ENCODE results near the gene SPAG17.

SPAG17 gene

DNA sequence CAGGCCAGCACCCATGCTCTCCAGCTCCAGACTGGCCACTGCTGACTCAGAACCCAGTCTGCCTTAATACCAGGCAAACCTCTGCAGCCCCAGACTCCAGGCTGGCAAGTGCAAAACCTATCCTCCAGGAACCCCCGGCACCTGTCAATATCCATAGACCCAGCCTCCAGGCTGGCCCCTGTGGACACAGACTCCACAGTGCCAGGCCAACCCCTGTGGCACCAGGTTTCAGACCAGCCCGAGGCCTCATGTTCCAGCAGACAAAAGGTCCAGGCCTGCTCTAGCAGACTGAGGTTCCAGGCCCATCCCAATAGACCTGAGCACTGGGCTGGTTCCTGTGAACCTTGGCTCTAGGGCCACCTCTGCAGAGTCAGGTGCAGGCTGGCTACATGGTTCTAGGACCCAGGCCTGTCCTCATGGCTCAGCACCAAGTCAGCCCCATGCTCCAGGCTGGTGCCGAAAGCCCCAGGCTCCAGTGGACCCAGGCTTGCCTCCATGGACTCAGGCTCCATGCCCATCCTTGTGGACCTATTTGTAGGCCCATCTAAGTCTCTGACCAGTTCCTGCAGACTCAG is 137.3 kb downstream of the SPAG17 start:
- H3K27me3 Mint-ChIP-seq, result peaks cover 1% of the 10 kb centered on the region
- no peaks in the 10 kb centered on the region for H3K4me1 Mint-ChIP-seq
- no peak overlapping the region for H3K27ac Mint-ChIP-seq
- no peak for DNase-seq (ENCODE audit: low spot score in 2 of 2)
- no peak overlapping the region for H3K4me3 Mint-ChIP-seq
- H3K36me3 Mint-ChIP-seq, result no peaks in the 10 kb centered on the region
- ATAC-seq (ENCODE audit: low read depth), result no peak
- no peaks in the 10 kb centered on the region for H3K9me3 Mint-ChIP-seq

DNA sequence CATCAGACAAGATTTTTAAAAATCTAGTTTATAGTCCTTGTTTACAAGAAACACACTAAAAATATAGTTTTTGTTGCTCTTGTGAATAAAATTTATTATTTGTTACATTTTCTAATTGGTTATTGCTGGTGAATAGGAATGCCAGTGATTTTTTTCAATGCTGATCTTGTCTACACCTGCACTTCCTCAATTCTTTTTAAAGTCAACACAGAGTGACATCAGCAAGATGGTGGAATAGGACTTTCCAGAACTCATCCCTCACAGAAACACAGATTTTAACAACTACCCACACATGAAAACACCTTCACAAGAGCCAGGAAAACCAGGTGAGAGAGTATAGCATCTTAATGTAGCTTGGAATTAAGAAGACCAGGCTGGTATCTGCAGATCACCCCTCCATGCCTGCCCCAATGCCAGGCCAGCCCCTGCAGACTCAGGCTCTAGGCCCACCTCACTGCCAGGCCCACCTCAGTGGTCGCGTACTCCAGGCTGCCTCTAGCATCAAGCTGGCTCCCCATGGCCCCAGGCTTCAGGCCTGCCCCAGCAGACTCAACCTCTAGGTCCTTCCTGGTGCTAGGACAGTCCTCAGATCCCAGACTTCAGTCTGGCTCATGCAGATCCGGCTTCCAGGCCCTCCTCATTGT is 137.9 kb downstream of the SPAG17 start:
- H3K4me1 Mint-ChIP-seq, result no peaks in the 10 kb centered on the region
- ATAC-seq (ENCODE audit: low read depth) (no peak), DNase-seq (ENCODE audit: low spot score in 2 of 2) (no peak)
- H3K9me3 Mint-ChIP-seq, result no peaks in the 10 kb centered on the region
- H3K4me3 Mint-ChIP-seq, result no peak overlapping the region
- no peak overlapping the region for H3K27ac Mint-ChIP-seq
- no peaks in the 10 kb centered on the region for H3K36me3 Mint-ChIP-seq
- H3K27me3 Mint-ChIP-seq, result peaks cover under 1% of the 10 kb centered on the region

DNA sequence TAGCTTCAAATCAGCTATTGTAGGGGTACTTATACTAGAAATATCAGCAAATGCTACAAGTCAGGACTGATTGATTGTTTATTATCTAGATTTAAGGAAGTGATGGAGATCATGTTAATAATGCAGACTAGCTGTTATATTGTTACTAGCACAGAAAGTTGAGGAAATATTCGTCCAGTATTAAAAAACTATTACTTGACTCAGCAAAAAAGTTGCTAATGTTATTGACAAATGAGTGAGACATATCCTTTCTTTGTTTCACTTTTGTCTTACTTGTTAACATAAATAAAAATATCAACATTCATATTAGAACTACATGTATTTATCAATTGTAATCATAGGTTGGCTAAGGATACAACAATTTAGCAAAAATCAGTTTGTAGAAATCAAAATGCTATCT is 141.4 kb downstream of the SPAG17 start:
- H3K9me3 Mint-ChIP-seq, result no peaks in the 10 kb centered on the region
- ATAC-seq (ENCODE audit: low read depth), result no peak
- DNase-seq (ENCODE audit: low spot score in 2 of 2), result no peak
- peaks cover 2% of the 10 kb centered on the region for H3K4me1 Mint-ChIP-seq
- H3K27me3 Mint-ChIP-seq, result peaks cover 1% of the 10 kb centered on the region
- H3K4me3 Mint-ChIP-seq, result no peak overlapping the region
- no peaks in the 10 kb centered on the region for H3K36me3 Mint-ChIP-seq
- no peak overlapping the region for H3K27ac Mint-ChIP-seq

DNA sequence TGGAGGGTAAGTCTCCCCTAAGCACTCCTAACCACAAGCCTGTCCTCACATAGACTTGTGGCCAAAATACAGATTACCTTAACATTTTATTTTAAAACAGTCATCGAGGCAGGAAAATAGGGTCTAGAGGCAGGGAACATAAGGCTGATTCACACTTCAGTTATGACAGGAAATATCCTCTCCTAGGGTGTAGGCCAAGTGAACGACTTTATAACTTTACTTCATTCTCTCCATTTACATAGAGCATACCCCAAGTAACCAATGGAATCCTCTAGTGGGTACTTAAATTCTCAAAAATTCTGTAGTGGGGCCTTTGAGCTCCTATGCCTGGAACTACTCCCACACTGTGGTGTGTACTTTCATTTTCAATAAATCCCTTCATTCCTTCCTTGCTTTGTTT is 142.5 kb downstream of the SPAG17 start:
- no peak for DNase-seq (ENCODE audit: low spot score in 2 of 2)
- Mint-ChIP-seq H3K9me3 (no peaks in the 10 kb centered on the region), H3K36me3 (no peaks in the 10 kb centered on the region)

DNA sequence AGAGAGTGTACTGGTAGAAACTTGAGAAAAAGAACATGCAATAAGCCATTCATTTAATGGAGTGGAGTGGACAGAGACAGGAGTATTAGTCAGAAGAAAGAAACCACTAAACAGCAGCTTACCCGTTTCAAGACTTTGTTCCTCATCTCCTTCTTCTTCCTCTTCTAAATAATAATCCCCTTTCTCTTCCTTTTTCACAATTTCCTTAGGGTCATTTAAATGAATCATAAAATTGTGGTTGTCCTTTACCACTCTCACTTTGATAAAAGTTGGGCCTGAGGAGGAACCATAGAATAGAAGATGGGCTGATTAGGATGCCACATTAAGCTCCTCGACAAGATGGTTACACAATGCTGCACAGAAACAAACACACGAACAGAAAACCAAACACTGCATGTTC is 145.9 kb downstream of the SPAG17 start:
- H3K9me3 Mint-ChIP-seq, result no peaks in the 10 kb centered on the region
- ATAC-seq (ENCODE audit: low read depth), result no peak
- DNase-seq (ENCODE audit: low spot score in 2 of 2), result no peak
- H3K36me3 Mint-ChIP-seq, result no peaks in the 10 kb centered on the region
- H3K27me3 Mint-ChIP-seq, result peaks cover 6% of the 10 kb centered on the region
- no peak overlapping the region for H3K4me3 Mint-ChIP-seq
- no peak overlapping the region for H3K27ac Mint-ChIP-seq
- H3K4me1 Mint-ChIP-seq, result peaks cover 2% of the 10 kb centered on the region

More for the DNA sequence above, 142.5 kb downstream of the SPAG17 start:
- no peak overlapping the region for H3K4me3 Mint-ChIP-seq
- peaks cover 1% of the 10 kb centered on the region for H3K27me3 Mint-ChIP-seq
- no peak for ATAC-seq (ENCODE audit: low read depth)
- H3K4me1 Mint-ChIP-seq, result peaks cover 2% of the 10 kb centered on the region
- no peak overlapping the region for H3K27ac Mint-ChIP-seq

DNA sequence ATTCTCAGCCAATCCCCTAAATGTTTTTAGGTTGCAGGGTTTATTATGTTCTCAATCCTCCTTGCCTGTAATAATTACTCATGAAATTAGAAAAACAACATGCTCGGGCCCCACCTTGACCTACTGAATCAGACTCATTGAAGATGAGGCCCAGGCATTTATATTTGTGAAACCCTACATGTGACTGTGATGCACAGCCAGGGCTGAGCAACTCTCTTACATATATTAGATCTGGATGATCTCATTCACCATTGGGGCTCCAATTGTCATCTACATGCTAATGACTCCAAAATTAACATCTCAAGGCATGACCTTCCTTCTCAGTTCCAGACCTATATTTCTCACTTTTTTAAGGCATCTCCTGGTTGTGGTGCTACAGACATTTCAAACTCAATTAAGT is 152.1 kb downstream of the SPAG17 start:
- Mint-ChIP-seq H3K4me3 (no peak overlapping the region), H3K36me3 (no peaks in the 10 kb centered on the region), H3K27ac (no peak overlapping the region), H3K9me3 (peaks cover 2% of the 10 kb centered on the region), H3K4me1 (no peaks in the 10 kb centered on the region), H3K27me3 (peaks cover 16% of the 10 kb centered on the region)
- ATAC-seq (ENCODE audit: low read depth) (no peak), DNase-seq (ENCODE audit: low spot score in 2 of 2) (no peak)

DNA sequence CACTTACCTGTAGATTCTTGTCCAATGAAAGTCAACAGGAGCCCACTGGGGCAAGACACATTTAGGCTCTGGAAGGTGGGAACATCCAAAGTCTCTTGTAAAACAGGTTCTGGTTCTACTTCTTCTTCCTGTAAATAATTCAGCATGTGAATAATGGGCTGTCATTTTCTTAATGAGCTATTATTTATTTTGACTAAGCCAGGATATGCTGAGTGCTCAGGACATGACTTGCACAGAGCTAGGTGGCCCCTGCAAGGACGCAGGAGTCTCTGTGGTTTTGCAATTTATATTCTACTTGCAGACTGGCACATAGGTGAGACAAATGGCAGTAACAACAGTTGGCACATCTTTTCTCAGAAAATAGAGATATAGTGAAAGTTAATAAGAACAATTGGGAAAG is 156.8 kb downstream of the SPAG17 start:
- no peaks in the 10 kb centered on the region for H3K4me1 Mint-ChIP-seq
- H3K27me3 Mint-ChIP-seq, result peaks cover 9% of the 10 kb centered on the region
- ATAC-seq (ENCODE audit: low read depth) (no peak), DNase-seq (ENCODE audit: low spot score in 2 of 2) (no peak)
- peaks cover 2% of the 10 kb centered on the region for H3K9me3 Mint-ChIP-seq
- no peak overlapping the region for H3K27ac Mint-ChIP-seq
- no peaks in the 10 kb centered on the region for H3K36me3 Mint-ChIP-seq
- H3K4me3 Mint-ChIP-seq, result no peak overlapping the region

DNA sequence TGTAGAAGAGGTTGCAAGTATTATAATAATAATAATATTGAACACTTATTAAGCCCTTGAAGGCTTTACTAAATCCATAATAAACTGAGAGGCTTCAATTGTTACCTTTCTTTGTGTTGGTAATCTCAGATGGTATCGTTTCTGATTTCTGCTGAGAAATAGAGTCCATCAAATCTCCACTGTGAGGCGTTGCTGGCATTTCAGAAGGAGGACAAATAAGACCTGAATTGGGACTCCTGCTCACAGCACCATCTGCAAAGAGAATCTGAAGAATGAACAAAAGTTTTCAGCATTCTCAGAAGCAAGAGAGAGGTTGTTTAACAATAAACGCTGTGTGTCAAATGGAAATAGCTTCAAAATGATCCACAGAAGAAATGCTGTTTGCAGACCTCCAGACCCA is 161.8 kb downstream of the SPAG17 start:
- Mint-ChIP-seq H3K27me3 (peaks cover 4% of the 10 kb centered on the region), H3K4me3 (no peak overlapping the region), H3K4me1 (no peaks in the 10 kb centered on the region), H3K27ac (no peak overlapping the region), H3K9me3 (no peaks in the 10 kb centered on the region), H3K36me3 (no peaks in the 10 kb centered on the region)
- no peak for DNase-seq (ENCODE audit: low spot score in 2 of 2)
- ATAC-seq (ENCODE audit: low read depth), result no peak

DNA sequence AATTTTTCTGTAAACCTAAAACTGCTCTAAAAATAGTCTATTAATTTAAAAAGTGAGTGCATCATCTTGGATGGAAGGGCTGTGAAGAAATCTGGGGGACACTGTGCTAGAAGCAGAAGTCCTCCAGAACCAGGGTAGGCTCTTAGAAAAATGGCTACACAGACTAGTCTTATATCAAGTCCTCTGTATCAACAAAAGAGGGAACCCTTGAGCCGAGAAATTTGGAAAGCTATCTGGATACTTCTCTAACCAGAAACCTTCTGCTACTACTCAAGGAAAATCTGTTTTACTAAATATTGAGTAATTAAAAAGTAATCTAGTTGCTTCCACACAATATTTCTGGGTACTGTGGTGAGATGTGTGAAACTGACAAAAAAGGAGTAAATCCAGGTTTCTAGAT is 163.4 kb downstream of the SPAG17 start:
- Mint-ChIP-seq H3K4me1 (no peaks in the 10 kb centered on the region), H3K4me3 (no peak overlapping the region), H3K36me3 (no peaks in the 10 kb centered on the region), H3K27ac (no peak overlapping the region), H3K9me3 (no peaks in the 10 kb centered on the region), H3K27me3 (peaks cover 4% of the 10 kb centered on the region)
- no peak for ATAC-seq (ENCODE audit: low read depth)
- DNase-seq (ENCODE audit: low spot score in 2 of 2), result no peak

DNA sequence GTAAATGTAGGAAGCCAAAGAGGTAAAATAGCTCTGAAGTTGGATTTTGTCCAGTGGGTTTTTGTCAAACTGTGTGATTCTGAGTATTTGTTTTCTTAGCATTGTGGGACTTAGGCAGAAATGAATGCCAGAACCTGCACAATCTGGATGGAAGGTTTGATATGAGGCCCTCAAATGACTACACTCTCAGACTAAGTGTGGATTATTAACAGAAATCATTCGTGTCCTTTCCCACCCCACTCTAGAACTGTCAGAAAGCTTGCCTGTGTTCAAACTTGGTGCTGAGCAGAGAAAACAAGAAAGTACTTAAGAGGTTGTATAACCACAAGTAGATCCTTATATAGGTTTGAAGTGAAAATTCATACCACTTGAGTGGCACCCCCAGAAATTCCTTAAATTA is 167.0 kb downstream of the SPAG17 start:
- Mint-ChIP-seq H3K9me3 (no peaks in the 10 kb centered on the region), H3K4me1 (no peaks in the 10 kb centered on the region), H3K4me3 (no peak overlapping the region), H3K36me3 (no peaks in the 10 kb centered on the region), H3K27ac (no peak overlapping the region), H3K27me3 (peaks cover 6% of the 10 kb centered on the region)
- ATAC-seq (ENCODE audit: low read depth) (no peak), DNase-seq (ENCODE audit: low spot score in 2 of 2) (no peak)

DNA sequence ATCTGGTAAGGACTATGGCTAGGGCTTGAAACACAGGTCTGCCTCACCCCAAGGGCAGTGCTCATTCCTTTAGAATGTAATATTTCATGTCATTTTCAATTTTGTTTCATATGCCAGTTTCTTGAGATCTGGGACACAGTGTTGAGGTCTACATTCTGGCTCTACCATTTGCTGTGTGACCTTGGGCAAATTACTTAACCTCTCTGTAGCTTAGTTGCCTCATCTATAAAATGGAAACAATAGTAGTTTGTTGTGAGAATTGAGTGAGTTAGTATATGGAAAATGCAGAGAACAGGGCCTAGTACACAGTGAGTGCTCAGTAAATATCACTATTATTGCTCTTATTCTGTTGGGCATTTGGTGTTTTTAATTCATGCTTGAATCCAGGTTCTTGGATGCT is 171.1 kb downstream of the SPAG17 start:
- Mint-ChIP-seq H3K27ac (no peak overlapping the region), H3K9me3 (no peaks in the 10 kb centered on the region), H3K4me1 (no peaks in the 10 kb centered on the region), H3K27me3 (peaks cover 10% of the 10 kb centered on the region), H3K36me3 (no peaks in the 10 kb centered on the region), H3K4me3 (no peak overlapping the region)
- ATAC-seq (ENCODE audit: low read depth) (no peak), DNase-seq (ENCODE audit: low spot score in 2 of 2) (no peak)

DNA sequence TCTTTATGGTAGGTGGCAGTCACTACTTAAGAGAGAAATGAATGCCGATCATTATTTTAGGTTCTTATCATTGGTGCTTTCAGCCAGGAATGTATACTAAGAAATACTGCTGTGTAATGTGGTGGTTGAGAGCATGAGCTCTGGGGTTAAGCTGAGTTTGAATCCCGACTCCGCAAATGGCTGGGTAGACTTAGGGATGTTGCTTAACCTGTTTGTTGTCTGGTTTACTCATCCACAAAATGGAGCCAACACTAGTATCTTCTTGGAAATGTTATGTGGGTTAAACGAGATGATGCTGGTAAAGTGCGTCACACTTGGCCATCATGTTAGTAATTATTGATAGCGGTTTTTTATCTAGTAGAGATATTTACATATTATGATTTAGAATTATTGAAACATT is 171.7 kb downstream of the SPAG17 start:
- Mint-ChIP-seq H3K4me3 (no peak overlapping the region), H3K36me3 (no peaks in the 10 kb centered on the region), H3K4me1 (no peaks in the 10 kb centered on the region), H3K9me3 (no peaks in the 10 kb centered on the region), H3K27ac (no peak overlapping the region), H3K27me3 (peaks cover 10% of the 10 kb centered on the region)
- DNase-seq (ENCODE audit: low spot score in 2 of 2) (no peak), ATAC-seq (ENCODE audit: low read depth) (no peak)

DNA sequence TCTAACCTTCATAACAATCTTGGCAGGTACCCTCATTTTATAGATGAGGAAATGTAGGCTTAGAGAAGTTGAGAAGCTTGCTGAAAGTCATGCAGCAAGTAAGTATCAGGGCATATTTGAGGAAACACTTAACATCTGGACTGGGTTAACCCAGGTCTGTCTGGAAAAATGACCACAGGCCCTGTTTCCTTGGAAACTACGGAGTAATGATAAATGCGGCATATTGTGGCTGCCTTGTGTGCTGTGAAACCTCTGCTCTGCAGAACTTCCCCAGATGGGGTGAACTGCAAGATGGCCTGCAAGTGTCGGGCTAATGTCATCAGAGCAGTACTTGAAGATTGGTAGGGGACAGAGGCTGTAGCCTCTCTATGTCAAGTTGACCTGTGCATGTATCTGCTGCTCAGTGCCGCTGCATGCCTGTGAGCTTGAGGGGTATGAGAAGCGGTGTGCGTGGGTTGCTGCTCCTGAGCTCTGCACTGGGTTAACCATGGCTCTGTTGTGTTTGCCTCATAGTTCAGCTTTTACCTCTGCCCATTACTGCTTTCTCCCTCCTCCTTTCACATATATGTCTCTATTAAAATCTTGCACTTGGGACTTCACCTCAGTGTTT is 172.4 kb downstream of the SPAG17 start:
- no peak overlapping the region for H3K4me3 Mint-ChIP-seq
- no peak for ATAC-seq (ENCODE audit: low read depth)

DNA sequence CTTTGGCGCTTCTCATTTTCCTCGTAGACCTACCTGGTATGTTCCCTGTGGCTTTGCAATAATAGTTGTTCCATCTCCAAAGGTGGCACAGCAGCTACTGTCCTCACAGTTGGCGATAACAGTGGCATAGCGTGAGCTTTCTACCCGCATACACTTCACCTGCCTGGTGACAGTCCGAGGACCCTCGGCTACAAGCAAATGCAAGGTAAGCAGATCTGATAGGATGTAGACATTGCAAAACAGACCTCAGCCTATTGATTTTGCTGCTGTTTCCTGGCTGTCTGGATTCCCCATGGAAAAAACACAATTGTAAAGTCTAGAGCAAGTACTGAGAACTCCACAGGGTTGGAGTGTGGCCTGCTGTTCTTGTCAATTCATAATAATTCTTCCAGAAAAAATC is 177.0 kb downstream of the SPAG17 start:
- DNase-seq (ENCODE audit: low spot score in 2 of 2) (no peak), ATAC-seq (ENCODE audit: low read depth) (no peak)
- H3K9me3 Mint-ChIP-seq, result peaks cover 1% of the 10 kb centered on the region
- H3K27me3 Mint-ChIP-seq, result peaks cover 16% of the 10 kb centered on the region
- no peak overlapping the region for H3K27ac Mint-ChIP-seq
- H3K4me1 Mint-ChIP-seq, result no peaks in the 10 kb centered on the region
- no peak overlapping the region for H3K4me3 Mint-ChIP-seq
- H3K36me3 Mint-ChIP-seq, result no peaks in the 10 kb centered on the region

More for the DNA sequence above, 172.4 kb downstream of the SPAG17 start:
- Mint-ChIP-seq H3K27ac (no peak overlapping the region), H3K27me3 (peaks cover 10% of the 10 kb centered on the region), H3K36me3 (no peaks in the 10 kb centered on the region), H3K9me3 (no peaks in the 10 kb centered on the region), H3K4me1 (no peaks in the 10 kb centered on the region)
- DNase-seq (ENCODE audit: low spot score in 2 of 2), result no peak

DNA sequence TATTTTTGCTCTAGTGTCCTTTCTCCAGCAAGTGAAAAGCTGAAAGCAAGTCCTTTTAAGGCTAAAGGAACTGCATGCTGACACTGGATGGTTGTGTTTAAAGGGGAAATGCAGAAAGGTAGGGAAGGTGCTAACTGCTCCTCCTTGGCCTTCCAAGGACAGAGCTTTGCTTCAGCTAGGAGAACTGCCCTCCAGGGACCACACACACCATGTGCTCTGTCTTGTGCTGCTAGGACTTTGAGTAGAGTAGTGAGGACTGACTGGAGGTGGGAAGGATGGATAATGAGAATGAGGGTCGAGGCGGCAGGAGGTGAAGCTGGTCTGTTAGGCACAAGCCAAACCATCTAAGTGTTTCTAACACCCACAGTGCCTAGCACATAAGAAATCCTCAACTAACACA is 177.6 kb downstream of the SPAG17 start:
- ATAC-seq (ENCODE audit: low read depth) (no peak), DNase-seq (ENCODE audit: low spot score in 2 of 2) (no peak)
- Mint-ChIP-seq H3K9me3 (peaks cover 2% of the 10 kb centered on the region), H3K4me3 (no peak overlapping the region), H3K4me1 (no peaks in the 10 kb centered on the region), H3K36me3 (no peaks in the 10 kb centered on the region), H3K27ac (no peak overlapping the region), H3K27me3 (peaks cover 16% of the 10 kb centered on the region)

Data from memory B cell (primary cell).